ENCODE measurements around the gene RPL37A. TPM values are rescaled to one million over a fixed set of nuclear protein-coding genes. Genes with fewer than 3 reads are reported as not detected.
A peak's percentile ranks its signal among the peaks of the same experiment; 100 is the strongest.
"Not testable (repeated sequence)": the region's sequence is repeated elsewhere in the genome, so short reads cannot be mapped to it uniquely, and the experiment has no call there.

RPL37A gene
- total RNA-seq, 1 donor from 2014 or later = 2,984 TPM

DNA sequence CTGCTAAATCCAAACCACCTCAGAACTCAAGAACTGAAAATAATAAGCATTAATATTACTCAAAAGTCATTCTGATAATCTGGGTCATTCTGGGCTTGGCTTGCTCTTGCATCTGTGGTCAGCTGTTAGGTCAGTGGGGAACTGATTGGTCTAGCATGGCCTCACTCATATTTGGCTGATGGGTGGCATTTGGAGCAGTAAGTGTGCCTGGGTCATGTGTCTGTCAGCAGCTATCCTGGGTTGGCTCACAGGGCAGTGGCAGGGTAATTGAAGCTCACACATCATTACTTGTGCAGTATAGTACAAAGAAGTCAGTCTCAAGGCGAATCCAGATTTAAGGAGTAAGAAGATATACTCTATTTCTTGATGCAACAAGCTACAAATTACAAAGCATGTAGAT is 9.6 kb downstream of the RPL37A start:
- no peak for DNase-seq (ENCODE audit: low read depth)
- no peak for TF ChIP-seq CTCF (conservative IDR thresholded peaks at IDR 0.05; ENCODE audit: low read depth, low read length)
- no peak overlapping the region for H3K4me3 ChIP-seq (ENCODE audit: low read depth, low read length)

DNA sequence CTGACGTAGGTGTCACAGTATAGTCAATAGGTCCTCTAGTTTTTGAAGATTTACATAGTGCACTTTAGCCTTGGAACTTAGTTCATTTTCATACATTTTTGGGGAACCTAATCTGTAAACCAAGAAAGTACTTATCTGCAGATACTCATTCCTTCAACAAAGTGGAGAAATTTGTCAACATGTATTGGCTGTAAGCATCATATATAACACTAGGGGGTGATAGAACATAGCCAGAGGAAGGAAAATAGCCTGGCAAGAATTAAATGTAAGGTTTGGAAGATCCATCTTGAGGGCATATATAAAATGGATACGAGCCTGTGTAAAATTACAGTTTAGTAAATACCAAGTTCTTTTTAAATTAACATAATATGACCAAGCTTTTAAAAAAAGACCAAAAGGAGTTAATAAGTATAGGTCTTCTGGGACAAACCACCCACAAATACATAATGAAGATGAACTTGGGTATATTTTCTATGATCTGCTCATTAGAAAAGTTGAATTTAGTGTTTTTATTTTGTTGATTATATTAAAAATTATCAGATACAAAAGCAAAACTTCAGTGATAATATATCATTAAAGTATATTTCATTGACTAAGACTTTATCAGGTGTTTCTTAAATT is 18.2 kb downstream of the RPL37A start:
- TF ChIP-seq CTCF (conservative IDR thresholded peaks at IDR 0.05; ENCODE audit: low read depth, low read length) = peak; percentile 73
- H3K4me3 ChIP-seq (ENCODE audit: low read depth, low read length) = no peak overlapping the region
- no peak for DNase-seq (ENCODE audit: low read depth)

- no peak overlapping the region for H3K4me3 ChIP-seq (ENCODE audit: low read depth, low read length)
- TF ChIP-seq CTCF (conservative IDR thresholded peaks at IDR 0.05; ENCODE audit: low read depth, low read length) = no peak
- no peak for DNase-seq (ENCODE audit: low read depth)
Measured at GRCh38 chr2:216517447-216518225, 19.0 kb downstream of the RPL37A start.

- not testable (repeated sequence) for DNase-seq (ENCODE audit: low read depth); H3K4me3 ChIP-seq (ENCODE audit: low read depth, low read length)
Measured at GRCh38 chr2:216518566-216519119, 20.0 kb downstream of the RPL37A start.

DNA sequence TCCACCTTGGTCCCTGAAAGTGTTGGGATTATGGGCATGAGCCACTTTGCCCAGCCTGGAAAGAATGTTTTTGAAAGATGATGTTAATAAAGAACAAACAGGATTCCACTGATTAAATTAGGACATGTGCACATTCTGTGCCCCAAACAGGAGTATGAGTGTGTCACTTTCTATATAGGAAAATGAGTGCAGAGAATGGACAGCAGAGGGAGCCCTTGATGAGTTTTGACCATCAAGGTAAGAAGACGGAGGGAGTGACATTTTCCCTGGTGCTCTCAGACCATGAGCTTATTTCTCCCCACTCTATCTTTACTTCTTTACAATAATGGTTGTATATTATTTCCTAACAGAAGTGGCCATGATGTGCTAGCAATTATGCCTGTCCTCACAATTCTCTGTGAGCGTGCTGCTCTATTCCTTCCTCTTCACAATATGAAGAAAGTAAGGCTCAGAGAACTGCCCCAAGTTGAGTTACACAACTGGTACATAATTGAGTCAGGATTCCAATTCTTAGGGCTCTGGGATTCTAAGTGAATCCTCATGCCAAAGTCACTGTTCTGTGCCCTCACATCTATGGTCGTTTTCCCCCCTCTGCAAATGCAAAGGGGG is 20.6 kb downstream of the RPL37A start:
- H3K4me3 ChIP-seq (ENCODE audit: low read depth, low read length) = no peak overlapping the region
- DNase-seq (ENCODE audit: low read depth) = no peak
- TF ChIP-seq CTCF (conservative IDR thresholded peaks at IDR 0.05; ENCODE audit: low read depth, low read length) = peak; percentile 76

- no peak for TF ChIP-seq CTCF (conservative IDR thresholded peaks at IDR 0.05; ENCODE audit: low read depth, low read length)
- no peak overlapping the region for H3K4me3 ChIP-seq (ENCODE audit: low read depth, low read length)
- DNase-seq (ENCODE audit: low read depth) = no peak
Measured at GRCh38 chr2:216520112-216520511, 21.5 kb downstream of the RPL37A start.

DNA sequence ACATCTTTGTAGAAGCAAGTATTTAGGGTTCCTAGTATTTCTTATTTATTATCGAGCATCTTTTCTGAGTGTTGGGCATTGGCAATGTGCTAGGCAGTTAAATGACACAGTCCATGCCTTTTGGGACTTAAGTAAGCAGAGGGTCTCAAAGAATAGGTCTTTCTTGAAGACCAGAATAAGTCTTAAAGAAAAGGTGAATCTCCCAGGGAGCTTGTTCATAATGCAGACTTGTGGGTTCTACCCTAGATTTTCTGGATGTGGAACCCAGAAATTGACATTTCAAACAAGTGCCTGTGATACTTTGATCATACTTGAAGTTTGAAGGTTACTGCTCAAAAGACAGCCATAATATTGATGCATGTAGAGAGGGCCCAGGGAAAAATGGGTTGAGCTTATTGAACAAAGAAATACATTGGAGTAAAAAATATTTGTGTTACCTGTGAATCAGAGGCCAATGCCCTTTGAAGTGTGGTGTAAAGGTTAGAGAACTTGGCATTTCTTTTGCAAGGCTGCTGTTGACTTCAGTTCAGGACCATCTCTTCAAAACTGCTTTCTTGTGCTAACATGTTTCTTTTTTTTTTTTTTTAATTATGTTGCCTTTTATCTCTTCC is 24.4 kb downstream of the RPL37A start:
- no peak for DNase-seq (ENCODE audit: low read depth)
- no peak overlapping the region for H3K4me3 ChIP-seq (ENCODE audit: low read depth, low read length)
- TF ChIP-seq CTCF (conservative IDR thresholded peaks at IDR 0.05; ENCODE audit: low read depth, low read length) = no peak
